ENCODE data around the gene FAM227A.

DNA sequence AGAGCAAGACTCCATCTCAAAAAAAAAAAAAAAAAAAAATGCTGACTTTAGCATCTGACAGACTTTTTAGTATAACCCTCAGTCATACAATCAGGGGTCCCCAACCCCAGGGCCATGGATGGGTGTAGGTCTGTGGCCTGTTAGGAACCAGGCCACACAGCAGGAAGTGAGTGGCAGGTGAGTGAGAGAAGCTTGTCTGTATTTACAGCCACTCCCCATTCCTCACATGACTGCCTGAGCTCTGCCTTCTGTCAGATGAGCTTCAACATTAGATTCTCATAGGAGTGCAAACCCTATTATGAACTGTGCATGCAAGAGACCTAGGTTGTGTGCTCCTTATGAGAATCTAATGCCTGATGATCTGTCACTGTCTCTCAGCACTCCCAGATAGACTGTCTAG lies 3.3 kb downstream of the FAM227A start:
- TF ChIP-seq, protein P1, sequence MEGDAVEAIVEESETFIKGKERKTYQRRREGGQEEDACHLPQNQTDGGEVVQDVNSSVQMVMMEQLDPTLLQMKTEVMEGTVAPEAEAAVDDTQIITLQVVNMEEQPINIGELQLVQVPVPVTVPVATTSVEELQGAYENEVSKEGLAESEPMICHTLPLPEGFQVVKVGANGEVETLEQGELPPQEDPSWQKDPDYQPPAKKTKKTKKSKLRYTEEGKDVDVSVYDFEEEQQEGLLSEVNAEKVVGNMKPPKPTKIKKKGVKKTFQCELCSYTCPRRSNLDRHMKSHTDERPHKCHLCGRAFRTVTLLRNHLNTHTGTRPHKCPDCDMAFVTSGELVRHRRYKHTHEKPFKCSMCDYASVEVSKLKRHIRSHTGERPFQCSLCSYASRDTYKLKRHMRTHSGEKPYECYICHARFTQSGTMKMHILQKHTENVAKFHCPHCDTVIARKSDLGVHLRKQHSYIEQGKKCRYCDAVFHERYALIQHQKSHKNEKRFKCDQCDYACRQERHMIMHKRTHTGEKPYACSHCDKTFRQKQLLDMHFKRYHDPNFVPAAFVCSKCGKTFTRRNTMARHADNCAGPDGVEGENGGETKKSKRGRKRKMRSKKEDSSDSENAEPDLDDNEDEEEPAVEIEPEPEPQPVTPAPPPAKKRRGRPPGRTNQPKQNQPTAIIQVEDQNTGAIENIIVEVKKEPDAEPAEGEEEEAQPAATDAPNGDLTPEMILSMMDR (conservative IDR thresholded peaks at IDR 0.05; ENCODE audit: low read length), result no peak
- no peak for TF ChIP-seq EZH2phosphoT487 (IDR thresholded peaks at IDR 0.05; ENCODE audit: borderline replicate concordance)

All from Loucy (cell line).